Measurements from ENCODE around the gene TEX14. TPM values are rescaled to one million over a fixed set of nuclear protein-coding genes. Genes with fewer than 3 reads are reported as not detected.

The TEX14 gene
- total RNA-seq, 1 experiment from 2014 or later: 0.31 TPM

GRCh38 chr17:58575511-58575910 lies 116.3 kb downstream of the TEX14 start:
- no peak for TF ChIP-seq CTCF (conservative IDR thresholded peaks at IDR 0.05)
- H3K4me2 ChIP-seq (ENCODE audit: insufficient read depth, insufficient read length, low read length): no peak overlapping the region
- H3K23ac ChIP-seq (ENCODE audit: insufficient read length, low read depth, low read length): no peak overlapping the region

More at GRCh38 chr17:58575511-58575910, 116.3 kb downstream of the TEX14 start:
- Histone ChIP-seq H2BK5ac (ENCODE audit: insufficient read length, low read length) (no peak overlapping the region), H2BK15ac (ENCODE audit: low read depth, low read length) (no peak overlapping the region), H3K18ac (ENCODE audit: insufficient read length, low read depth, low read length) (no peak overlapping the region), H3K23me2 (ENCODE audit: insufficient read length, low read depth, low read length, poor library complexity, severe bottlenecking) (no peaks in the 10 kb centered on the region), H3K4me1 (ENCODE audit: insufficient read depth, low read length) (no peaks in the 10 kb centered on the region), H3T11ph (ENCODE audit: low read length) (no peak overlapping the region), H3K14ac (ENCODE audit: insufficient read depth, low read length) (no peak overlapping the region), H2BK120ac (ENCODE audit: low read depth, low read length, poor library complexity, severe bottlenecking) (no peak overlapping the region), H4K91ac (ENCODE audit: insufficient read length, low read depth, low read length) (no peak overlapping the region), H4K5ac (ENCODE audit: insufficient read length, low read depth, low read length) (no peak overlapping the region), H2BK12ac (ENCODE audit: insufficient read length, low read depth, low read length) (no peak overlapping the region), H3K9me3 (ENCODE audit: control insufficient read depth, low read depth, low read length) (no peaks in the 10 kb centered on the region), H3K56ac (ENCODE audit: insufficient read length, low read depth, low read length) (no peak overlapping the region), H3K27ac (ENCODE audit: insufficient read length, low read depth, low read length) (no peak overlapping the region), H2AFZ (ENCODE audit: low read length) (no peak overlapping the region), H2BK20ac (ENCODE audit: low read depth, low read length, poor library complexity, severe bottlenecking) (no peak overlapping the region), H4K20me1 (ENCODE audit: control insufficient read depth, insufficient read depth, insufficient read length) (no peaks in the 10 kb centered on the region), H3K27me3 (ENCODE audit: insufficient read depth, low read length) (no peaks in the 10 kb centered on the region), H3K9ac (ENCODE audit: extremely low read depth, insufficient read length, low read length) (no peak overlapping the region), H3K4ac (ENCODE audit: low read depth, low read length) (no peak overlapping the region), H4K8ac (replicated peaks; ENCODE audit: insufficient read length, low read depth, low read length) (no peak overlapping the region), H2AK5ac (ENCODE audit: insufficient read length, low read length) (no peak overlapping the region), H3K79me1 (ENCODE audit: insufficient read depth, low read depth, low read length, poor library complexity, severe bottlenecking) (no peaks in the 10 kb centered on the region), H3K79me2 (ENCODE audit: insufficient read depth, low read length) (no peaks in the 10 kb centered on the region)
- DNase-seq: no peak
- H3K4me3 Mint-ChIP-seq: no peak overlapping the region
- no peaks in the 10 kb centered on the region for H3K36me3 Mint-ChIP-seq (ENCODE audit: insufficient read depth in 1 of 3, low read depth in 3 of 3)
- peaks cover 5 to 10% of the 10 kb centered on the region in 2 experiments; a peak in 3 of 4 replicates for H3K4me1 Mint-ChIP-seq
- WGBS (ENCODE audit: extremely low coverage, insufficient read length, low lambda C conversion rate): no CpG with 5 or more reads among the region's 1 CpG
- H3K27ac Mint-ChIP-seq: no peak overlapping the region
- no peaks in the 10 kb centered on the region for H3K9me3 Mint-ChIP-seq
- no peaks in the 10 kb centered on the region for H3K27me3 Mint-ChIP-seq (ENCODE audit: low read depth)
